Measurements from ENCODE around the gene NGF. TPM values are rescaled to one million over a fixed set of nuclear protein-coding genes. Genes with fewer than 3 reads are reported as not detected.

NGF gene
- total RNA-seq, 1 donor from 2014 or later, result 2.7 TPM

DNA sequence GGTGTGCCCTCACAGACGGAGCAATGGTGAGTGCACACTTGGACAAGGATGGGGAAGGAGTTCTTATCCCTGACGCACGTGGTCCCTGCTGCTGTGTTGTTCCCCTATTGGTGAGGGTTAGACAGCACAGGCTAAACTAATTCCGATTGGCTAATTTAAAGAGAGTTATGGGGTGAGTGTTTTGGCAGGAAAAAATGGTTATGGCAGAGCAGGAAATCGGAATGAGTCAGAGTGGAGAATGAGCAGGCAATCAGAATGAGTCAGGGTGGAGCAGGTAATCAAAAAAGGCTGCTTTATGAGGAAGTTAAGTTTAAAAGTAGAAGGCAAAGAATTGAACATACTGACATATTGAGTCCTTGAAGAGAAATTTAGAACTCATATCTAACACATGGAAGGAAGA lies 100.5 kb downstream of the NGF start:
- DNase-seq (ENCODE audit: low read depth), result no peak
- H3K4me3 ChIP-seq (ENCODE audit: low read depth, low read length), result no peak overlapping the region
- TF ChIP-seq, protein P1, sequence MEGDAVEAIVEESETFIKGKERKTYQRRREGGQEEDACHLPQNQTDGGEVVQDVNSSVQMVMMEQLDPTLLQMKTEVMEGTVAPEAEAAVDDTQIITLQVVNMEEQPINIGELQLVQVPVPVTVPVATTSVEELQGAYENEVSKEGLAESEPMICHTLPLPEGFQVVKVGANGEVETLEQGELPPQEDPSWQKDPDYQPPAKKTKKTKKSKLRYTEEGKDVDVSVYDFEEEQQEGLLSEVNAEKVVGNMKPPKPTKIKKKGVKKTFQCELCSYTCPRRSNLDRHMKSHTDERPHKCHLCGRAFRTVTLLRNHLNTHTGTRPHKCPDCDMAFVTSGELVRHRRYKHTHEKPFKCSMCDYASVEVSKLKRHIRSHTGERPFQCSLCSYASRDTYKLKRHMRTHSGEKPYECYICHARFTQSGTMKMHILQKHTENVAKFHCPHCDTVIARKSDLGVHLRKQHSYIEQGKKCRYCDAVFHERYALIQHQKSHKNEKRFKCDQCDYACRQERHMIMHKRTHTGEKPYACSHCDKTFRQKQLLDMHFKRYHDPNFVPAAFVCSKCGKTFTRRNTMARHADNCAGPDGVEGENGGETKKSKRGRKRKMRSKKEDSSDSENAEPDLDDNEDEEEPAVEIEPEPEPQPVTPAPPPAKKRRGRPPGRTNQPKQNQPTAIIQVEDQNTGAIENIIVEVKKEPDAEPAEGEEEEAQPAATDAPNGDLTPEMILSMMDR (conservative IDR thresholded peaks at IDR 0.05; ENCODE audit: low read depth, low read length), result no peak

GRCh38 chr1:115237023-115237422 lies 101.0 kb downstream of the NGF start:
- DNase-seq (ENCODE audit: low read depth), result no peak
- no peak overlapping the region for H3K4me3 ChIP-seq (ENCODE audit: low read depth, low read length)
- TF ChIP-seq, protein P1 (conservative IDR thresholded peaks at IDR 0.05; ENCODE audit: low read depth, low read length), result no peak

Other genes with a start within 250 kb of the NGF start
- 4.6 and 5.0 TPM in 2 replicates for gene TSPAN2, start 248.7 kb downstream of the NGF start, total RNA-seq